ENCODE data around the gene IFNG. TPM values are rescaled to one million over a fixed set of nuclear protein-coding genes. Genes with fewer than 3 reads are reported as not detected.

The IFNG gene
- total and polyA plus RNA-seq, 9 of the 15 experiments (the other 6 are each of a cell fraction or from before 2014, with no cell fraction given): 0.38 TPM; not detected in 8

DNA sequence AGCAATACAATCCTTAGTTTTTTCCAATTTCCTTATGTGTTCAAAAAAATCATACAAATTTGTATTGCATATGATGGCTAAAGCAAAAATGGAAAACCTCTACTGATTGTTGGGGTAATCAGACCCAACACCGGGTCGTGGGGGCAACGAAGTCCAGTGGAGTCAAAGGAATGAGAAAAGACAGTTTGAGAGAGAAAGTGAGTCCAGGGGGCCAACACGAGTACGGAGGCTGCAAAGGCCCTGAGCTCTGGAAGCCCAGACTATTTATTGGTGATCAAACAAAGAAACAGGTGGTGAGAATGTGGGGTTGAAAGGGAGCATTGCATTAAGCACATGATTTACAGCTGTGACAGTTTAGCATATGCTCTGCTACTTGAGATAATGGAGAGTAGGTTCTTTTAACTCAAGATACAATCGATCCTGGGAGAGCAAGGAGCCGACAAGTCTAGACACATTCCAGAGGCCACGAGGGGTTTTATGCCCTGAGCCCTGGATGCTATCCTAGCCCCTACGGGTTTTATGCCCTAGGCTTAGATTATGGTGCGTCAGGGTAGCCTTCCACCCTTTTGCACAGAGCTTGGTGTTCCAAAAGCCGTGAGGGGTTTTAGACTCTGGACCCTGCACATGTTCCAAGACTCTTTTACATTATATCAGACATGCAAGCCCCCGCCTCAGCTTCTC lies 49.6 kb upstream of the IFNG start (continued):
- TF ChIP-seq, protein P1, sequence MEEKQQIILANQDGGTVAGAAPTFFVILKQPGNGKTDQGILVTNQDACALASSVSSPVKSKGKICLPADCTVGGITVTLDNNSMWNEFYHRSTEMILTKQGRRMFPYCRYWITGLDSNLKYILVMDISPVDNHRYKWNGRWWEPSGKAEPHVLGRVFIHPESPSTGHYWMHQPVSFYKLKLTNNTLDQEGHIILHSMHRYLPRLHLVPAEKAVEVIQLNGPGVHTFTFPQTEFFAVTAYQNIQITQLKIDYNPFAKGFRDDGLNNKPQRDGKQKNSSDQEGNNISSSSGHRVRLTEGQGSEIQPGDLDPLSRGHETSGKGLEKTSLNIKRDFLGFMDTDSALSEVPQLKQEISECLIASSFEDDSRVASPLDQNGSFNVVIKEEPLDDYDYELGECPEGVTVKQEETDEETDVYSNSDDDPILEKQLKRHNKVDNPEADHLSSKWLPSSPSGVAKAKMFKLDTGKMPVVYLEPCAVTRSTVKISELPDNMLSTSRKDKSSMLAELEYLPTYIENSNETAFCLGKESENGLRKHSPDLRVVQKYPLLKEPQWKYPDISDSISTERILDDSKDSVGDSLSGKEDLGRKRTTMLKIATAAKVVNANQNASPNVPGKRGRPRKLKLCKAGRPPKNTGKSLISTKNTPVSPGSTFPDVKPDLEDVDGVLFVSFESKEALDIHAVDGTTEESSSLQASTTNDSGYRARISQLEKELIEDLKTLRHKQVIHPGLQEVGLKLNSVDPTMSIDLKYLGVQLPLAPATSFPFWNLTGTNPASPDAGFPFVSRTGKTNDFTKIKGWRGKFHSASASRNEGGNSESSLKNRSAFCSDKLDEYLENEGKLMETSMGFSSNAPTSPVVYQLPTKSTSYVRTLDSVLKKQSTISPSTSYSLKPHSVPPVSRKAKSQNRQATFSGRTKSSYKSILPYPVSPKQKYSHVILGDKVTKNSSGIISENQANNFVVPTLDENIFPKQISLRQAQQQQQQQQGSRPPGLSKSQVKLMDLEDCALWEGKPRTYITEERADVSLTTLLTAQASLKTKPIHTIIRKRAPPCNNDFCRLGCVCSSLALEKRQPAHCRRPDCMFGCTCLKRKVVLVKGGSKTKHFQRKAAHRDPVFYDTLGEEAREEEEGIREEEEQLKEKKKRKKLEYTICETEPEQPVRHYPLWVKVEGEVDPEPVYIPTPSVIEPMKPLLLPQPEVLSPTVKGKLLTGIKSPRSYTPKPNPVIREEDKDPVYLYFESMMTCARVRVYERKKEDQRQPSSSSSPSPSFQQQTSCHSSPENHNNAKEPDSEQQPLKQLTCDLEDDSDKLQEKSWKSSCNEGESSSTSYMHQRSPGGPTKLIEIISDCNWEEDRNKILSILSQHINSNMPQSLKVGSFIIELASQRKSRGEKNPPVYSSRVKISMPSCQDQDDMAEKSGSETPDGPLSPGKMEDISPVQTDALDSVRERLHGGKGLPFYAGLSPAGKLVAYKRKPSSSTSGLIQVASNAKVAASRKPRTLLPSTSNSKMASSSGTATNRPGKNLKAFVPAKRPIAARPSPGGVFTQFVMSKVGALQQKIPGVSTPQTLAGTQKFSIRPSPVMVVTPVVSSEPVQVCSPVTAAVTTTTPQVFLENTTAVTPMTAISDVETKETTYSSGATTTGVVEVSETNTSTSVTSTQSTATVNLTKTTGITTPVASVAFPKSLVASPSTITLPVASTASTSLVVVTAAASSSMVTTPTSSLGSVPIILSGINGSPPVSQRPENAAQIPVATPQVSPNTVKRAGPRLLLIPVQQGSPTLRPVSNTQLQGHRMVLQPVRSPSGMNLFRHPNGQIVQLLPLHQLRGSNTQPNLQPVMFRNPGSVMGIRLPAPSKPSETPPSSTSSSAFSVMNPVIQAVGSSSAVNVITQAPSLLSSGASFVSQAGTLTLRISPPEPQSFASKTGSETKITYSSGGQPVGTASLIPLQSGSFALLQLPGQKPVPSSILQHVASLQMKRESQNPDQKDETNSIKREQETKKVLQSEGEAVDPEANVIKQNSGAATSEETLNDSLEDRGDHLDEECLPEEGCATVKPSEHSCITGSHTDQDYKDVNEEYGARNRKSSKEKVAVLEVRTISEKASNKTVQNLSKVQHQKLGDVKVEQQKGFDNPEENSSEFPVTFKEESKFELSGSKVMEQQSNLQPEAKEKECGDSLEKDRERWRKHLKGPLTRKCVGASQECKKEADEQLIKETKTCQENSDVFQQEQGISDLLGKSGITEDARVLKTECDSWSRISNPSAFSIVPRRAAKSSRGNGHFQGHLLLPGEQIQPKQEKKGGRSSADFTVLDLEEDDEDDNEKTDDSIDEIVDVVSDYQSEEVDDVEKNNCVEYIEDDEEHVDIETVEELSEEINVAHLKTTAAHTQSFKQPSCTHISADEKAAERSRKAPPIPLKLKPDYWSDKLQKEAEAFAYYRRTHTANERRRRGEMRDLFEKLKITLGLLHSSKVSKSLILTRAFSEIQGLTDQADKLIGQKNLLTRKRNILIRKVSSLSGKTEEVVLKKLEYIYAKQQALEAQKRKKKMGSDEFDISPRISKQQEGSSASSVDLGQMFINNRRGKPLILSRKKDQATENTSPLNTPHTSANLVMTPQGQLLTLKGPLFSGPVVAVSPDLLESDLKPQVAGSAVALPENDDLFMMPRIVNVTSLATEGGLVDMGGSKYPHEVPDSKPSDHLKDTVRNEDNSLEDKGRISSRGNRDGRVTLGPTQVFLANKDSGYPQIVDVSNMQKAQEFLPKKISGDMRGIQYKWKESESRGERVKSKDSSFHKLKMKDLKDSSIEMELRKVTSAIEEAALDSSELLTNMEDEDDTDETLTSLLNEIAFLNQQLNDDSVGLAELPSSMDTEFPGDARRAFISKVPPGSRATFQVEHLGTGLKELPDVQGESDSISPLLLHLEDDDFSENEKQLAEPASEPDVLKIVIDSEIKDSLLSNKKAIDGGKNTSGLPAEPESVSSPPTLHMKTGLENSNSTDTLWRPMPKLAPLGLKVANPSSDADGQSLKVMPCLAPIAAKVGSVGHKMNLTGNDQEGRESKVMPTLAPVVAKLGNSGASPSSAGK (IDR thresholded peaks at IDR 0.05): peak; percentile 17; the same call in 1 of the 2 replicates
- peak; percentile 99 for TF ChIP-seq SMAD4 (CRISPR knock-in tag; conservative IDR thresholded peaks at IDR 0.05)
- TF ChIP-seq DPF2 (IDR thresholded peaks at IDR 0.05): peak; percentile 30; the same call in 1 of the 2 replicates
- TF ChIP-seq TAL1 (IDR thresholded peaks at IDR 0.05): peak; percentile 57
- TF ChIP-seq L3MBTL2 (IDR thresholded peaks at IDR 0.05): peak; percentile 43
- TF ChIP-seq, protein P2, sequence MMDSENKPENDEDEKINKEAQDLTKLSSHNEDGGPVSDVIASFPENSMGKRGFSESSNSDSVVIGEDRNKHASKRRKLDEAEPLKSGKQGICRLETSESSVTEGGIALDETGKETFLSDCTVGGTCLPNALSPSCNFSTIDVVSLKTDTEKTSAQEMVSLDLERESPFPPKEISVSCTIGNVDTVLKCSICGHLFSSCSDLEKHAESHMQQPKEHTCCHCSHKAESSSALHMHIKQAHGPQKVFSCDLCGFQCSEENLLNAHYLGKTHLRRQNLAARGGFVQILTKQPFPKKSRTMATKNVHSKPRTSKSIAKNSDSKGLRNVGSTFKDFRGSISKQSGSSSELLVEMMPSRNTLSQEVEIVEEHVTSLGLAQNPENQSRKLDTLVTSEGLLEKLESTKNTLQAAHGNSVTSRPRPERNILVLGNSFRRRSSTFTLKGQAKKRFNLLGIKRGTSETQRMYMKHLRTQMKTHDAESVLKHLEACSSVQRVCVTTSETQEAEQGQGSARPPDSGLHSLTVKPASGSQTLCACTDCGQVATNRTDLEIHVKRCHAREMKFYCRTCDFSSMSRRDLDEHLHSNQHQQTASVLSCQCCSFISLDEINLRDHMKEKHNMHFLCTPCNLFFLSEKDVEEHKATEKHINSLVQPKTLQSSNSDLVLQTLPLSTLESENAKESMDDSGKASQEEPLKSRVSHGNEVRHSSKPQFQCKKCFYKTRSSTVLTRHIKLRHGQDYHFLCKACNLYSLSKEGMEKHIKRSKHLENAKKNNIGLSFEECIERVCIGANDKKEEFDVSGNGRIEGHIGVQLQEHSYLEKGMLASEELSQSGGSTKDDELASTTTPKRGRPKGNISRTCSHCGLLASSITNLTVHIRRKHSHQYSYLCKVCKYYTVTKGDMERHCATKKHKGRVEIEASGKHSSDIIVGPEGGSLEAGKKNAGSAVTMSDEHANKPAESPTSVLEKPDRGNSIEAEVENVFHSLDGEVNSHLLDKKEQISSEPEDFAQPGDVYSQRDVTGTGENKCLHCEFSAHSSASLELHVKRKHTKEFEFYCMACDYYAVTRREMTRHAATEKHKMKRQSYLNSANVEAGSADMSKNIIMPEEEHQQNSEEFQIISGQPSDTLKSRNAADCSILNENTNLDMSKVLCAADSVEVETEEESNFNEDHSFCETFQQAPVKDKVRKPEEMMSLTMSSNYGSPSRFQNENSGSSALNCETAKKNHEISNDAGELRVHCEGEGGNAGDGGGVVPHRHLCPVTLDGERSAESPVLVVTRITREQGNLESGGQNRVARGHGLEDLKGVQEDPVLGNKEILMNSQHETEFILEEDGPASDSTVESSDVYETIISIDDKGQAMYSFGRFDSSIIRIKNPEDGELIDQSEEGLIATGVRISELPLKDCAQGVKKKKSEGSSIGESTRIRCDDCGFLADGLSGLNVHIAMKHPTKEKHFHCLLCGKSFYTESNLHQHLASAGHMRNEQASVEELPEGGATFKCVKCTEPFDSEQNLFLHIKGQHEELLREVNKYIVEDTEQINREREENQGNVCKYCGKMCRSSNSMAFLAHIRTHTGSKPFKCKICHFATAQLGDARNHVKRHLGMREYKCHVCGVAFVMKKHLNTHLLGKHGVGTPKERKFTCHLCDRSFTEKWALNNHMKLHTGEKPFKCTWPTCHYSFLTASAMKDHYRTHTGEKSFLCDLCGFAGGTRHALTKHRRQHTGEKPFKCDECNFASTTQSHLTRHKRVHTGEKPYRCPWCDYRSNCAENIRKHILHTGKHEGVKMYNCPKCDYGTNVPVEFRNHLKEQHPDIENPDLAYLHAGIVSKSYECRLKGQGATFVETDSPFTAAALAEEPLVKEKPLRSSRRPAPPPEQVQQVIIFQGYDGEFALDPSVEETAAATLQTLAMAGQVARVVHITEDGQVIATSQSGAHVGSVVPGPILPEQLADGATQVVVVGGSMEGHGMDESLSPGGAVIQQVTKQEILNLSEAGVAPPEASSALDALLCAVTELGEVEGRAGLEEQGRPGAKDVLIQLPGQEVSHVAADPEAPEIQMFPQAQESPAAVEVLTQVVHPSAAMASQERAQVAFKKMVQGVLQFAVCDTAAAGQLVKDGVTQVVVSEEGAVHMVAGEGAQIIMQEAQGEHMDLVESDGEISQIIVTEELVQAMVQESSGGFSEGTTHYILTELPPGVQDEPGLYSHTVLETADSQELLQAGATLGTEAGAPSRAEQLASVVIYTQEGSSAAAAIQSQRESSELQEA (IDR thresholded peaks at IDR 0.05; ENCODE audit: low read depth): peak; percentile 54; the same call in 1 of the 2 replicates

Measured in K562 (cell line).